ENCODE results near the gene CNTN6. TPM values are rescaled to one million over a fixed set of nuclear protein-coding genes. Genes with fewer than 3 reads are reported as not detected.

Gene CNTN6
- total RNA-seq, 1 donor from 2014 or later = 0.82 TPM

DNA sequence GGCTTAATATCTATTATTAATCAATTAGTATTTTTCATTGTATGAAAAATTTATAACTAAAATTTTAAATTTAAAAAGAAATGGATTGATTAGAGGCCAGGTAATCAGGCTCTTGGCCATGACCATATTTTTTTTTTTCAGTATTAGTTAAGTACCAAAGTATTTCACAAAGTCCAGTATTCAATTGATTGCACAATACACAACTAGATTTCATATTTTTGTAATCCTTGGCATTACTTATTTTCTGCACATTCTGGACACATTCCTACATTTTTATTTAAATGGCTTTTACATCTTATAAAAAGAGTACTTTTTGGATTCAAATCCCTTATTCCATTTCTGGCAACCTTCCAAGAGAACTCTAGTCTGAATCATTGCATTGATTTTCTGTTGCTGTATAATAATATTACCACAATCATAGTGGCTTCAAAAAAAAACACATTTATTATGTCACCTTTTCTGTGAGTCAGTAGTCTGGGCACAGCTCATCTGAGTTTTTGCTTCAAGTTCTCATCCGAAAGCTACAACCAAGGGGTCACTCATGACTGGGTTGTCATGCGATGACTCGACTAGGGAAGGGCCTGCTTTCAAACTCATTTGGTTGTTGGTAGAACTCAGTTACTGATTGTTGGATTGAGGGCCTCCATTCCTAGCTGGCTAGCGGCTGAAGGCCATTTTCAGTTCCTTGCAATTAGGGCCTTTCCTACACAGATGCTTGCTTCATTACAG lies 90.7 kb downstream of the CNTN6 start:
- peaks cover 4% of the 10 kb centered on the region for H3K4me1 Mint-ChIP-seq
- H3K9me3 Mint-ChIP-seq = no peaks in the 10 kb centered on the region
- H3K27ac Mint-ChIP-seq (ENCODE audit: unreplicated experiment) = no peak overlapping the region

DNA sequence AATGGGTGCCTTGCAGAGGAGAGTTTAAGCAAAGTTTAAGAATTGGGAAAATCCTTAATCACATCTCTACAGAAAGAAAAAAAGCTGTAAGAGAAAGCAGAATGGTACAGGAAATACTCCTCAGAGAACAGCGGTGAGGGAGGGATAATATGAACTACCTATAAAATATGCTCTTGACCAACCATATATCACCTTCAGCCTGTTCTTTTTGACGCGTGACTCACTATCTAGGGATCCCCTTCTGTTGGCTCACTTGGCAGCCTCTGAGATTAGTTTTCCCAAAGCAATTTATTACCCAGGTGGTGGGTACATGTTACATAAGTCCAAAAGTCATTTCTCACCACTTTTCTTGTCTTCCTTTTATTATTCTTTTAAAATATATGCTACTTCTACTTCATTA lies 97.7 kb downstream of the CNTN6 start:
- Mint-ChIP-seq H3K27me3 (ENCODE audit: low read depth) (no peaks in the 10 kb centered on the region), H3K4me3 (no peak overlapping the region), H3K27ac (ENCODE audit: unreplicated experiment) (no peak overlapping the region), H3K9me3 (no peaks in the 10 kb centered on the region), H3K4me1 (no peaks in the 10 kb centered on the region), H3K36me3 (ENCODE audit: low read depth) (no peaks in the 10 kb centered on the region)
- no peak for DNase-seq (ENCODE audit: low read depth, low spot score)
- TF ChIP-seq, protein P1, sequence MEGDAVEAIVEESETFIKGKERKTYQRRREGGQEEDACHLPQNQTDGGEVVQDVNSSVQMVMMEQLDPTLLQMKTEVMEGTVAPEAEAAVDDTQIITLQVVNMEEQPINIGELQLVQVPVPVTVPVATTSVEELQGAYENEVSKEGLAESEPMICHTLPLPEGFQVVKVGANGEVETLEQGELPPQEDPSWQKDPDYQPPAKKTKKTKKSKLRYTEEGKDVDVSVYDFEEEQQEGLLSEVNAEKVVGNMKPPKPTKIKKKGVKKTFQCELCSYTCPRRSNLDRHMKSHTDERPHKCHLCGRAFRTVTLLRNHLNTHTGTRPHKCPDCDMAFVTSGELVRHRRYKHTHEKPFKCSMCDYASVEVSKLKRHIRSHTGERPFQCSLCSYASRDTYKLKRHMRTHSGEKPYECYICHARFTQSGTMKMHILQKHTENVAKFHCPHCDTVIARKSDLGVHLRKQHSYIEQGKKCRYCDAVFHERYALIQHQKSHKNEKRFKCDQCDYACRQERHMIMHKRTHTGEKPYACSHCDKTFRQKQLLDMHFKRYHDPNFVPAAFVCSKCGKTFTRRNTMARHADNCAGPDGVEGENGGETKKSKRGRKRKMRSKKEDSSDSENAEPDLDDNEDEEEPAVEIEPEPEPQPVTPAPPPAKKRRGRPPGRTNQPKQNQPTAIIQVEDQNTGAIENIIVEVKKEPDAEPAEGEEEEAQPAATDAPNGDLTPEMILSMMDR (conservative IDR thresholded peaks at IDR 0.05) = no peak

More for the DNA sequence above, 90.7 kb downstream of the CNTN6 start:
- Mint-ChIP-seq H3K36me3 (ENCODE audit: low read depth) (no peaks in the 10 kb centered on the region), H3K4me3 (no peak overlapping the region), H3K27me3 (ENCODE audit: low read depth) (no peaks in the 10 kb centered on the region)
- DNase-seq (ENCODE audit: low read depth, low spot score) = no peak
- TF ChIP-seq, protein P1 (conservative IDR thresholded peaks at IDR 0.05) = no peak

DNA sequence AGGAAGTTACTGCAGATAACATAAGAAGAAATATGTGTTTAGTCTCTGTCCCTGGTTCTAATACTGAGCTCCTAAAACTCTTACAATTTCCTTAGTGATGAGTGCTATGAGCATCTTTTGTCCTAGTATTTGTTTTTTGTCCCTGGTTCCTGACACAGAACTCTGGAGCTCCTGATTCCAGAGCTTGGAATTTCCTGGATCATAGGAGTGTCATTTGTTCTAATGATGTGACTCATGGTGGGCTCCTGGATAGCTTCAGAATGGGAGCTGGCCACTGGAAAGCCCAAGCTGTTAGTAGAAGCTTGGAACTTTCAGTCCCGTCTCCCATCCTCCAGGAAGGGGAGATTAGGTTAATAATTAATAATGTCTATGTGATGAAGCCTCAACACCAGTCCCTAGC lies 98.2 kb downstream of the CNTN6 start:
- H3K36me3 Mint-ChIP-seq (ENCODE audit: low read depth) = no peaks in the 10 kb centered on the region

DNA sequence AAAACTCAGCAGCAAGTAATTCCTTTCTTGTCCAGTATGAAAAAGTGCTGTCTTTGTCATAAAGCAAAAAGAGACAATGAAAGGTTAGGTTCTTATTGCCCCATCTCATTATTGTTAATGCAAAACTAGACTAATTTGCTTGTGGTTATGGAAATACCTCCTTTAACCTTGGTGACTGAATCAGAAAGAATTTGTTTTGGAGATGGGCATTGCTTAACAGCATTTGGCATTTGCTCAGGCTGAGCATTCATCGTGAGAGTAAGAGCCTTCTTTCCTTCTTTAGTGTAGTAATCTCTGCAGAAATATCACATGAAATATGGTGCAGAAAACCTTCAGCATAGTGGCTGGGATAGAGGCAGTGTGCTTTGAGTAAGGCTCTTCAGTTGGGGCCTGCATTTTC lies 103.1 kb downstream of the CNTN6 start:
- H3K4me3 Mint-ChIP-seq = no peak overlapping the region
- no peaks in the 10 kb centered on the region for H3K9me3 Mint-ChIP-seq
- no peak overlapping the region for H3K27ac Mint-ChIP-seq (ENCODE audit: unreplicated experiment)
- TF ChIP-seq, protein P1 (conservative IDR thresholded peaks at IDR 0.05) = no peak
- no peaks in the 10 kb centered on the region for H3K36me3 Mint-ChIP-seq (ENCODE audit: low read depth)
- H3K27me3 Mint-ChIP-seq (ENCODE audit: low read depth) = no peaks in the 10 kb centered on the region
- H3K4me1 Mint-ChIP-seq = no peaks in the 10 kb centered on the region
- DNase-seq (ENCODE audit: low read depth, low spot score) = no peak

More for the DNA sequence above, 98.2 kb downstream of the CNTN6 start:
- TF ChIP-seq, protein P1 (conservative IDR thresholded peaks at IDR 0.05) = no peak
- Mint-ChIP-seq H3K4me3 (no peak overlapping the region), H3K4me1 (no peaks in the 10 kb centered on the region), H3K27ac (ENCODE audit: unreplicated experiment) (no peak overlapping the region), H3K27me3 (ENCODE audit: low read depth) (no peaks in the 10 kb centered on the region), H3K9me3 (no peaks in the 10 kb centered on the region)
- no peak for DNase-seq (ENCODE audit: low read depth, low spot score)

DNA sequence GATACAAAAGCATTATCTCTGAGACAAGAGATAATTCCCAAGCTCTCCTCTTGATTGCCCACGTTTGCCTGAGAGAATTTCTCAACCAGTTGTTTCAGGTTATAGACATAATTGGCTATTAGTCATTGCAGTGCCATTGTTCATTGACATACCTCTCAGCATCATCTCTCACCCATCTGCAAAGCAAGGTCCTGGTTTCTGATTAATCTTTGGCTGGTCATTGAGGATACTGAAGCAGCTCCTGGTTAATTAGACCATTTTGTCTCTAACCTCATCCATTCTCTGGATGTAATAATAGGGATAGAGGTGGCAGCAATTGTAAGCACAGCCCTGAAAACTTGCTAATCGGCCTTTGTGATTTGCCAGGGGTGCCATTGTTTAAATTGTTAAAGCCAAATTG lies 104.2 kb downstream of the CNTN6 start:
- H3K9me3 Mint-ChIP-seq = no peaks in the 10 kb centered on the region
- H3K36me3 Mint-ChIP-seq (ENCODE audit: low read depth) = no peaks in the 10 kb centered on the region
- DNase-seq (ENCODE audit: low read depth, low spot score) = no peak

More for the DNA sequence above, 104.2 kb downstream of the CNTN6 start:
- H3K27ac Mint-ChIP-seq (ENCODE audit: unreplicated experiment) = no peak overlapping the region
- H3K27me3 Mint-ChIP-seq (ENCODE audit: low read depth) = no peaks in the 10 kb centered on the region
- H3K4me3 Mint-ChIP-seq = no peak overlapping the region
- H3K4me1 Mint-ChIP-seq = no peaks in the 10 kb centered on the region
- TF ChIP-seq, protein P1 (conservative IDR thresholded peaks at IDR 0.05) = no peak
